H1 (cell line): ENCODE results near the gene HFM1. TPM values are rescaled to one million over a fixed set of nuclear protein-coding genes. Genes with fewer than 3 reads are reported as not detected.
"Not testable (repeated sequence)": the region's sequence is repeated elsewhere in the genome, so short reads cannot be mapped to it uniquely, and the experiment has no call there.

ENCODE experiments used
- CTCF ChIA-PET: fragments of 300-600 bp; sonication (Branson Sonifier 250); formaldehyde crosslinking; loops from one replicate; lab custom pipeline; 2021; ENCODE audit not compliant: partially characterized antibody; lab: Charles Lee
- POLR2A ChIA-PET: fragments of 300-600 bp; sonication (Branson Sonifier 250); formaldehyde crosslinking; loops from one replicate; lab custom pipeline; 2021; ENCODE audit warnings: inconsistent platforms; ENCODE audit not compliant: partially characterized antibody; lab: Charles Lee
- DNase-seq, 2 experiments: peaks; one replicate each; pipeline versions ENCODE4 v3.0.0 to v3.0.0-alpha.2; 2010 to 2022; ENCODE audit warnings: low spot score in 2 of 2, low read depth in 1 of 2, mixed read lengths in 1 of 2
- FAIRE-seq: peaks from 2 replicates; lab custom pipeline; 2011; peaks lifted over from hg19 to GRCh38; lab: Jason Lieb, UNC
- H2AFZ ChIP-seq: 2 replicates; pipeline ENCODE4 v1.8.1; 2012; ENCODE audit warnings: low read length, inconsistent platforms
- H2AK5ac ChIP-seq: 2 replicates; pipeline ENCODE4 v1.6.1; 2013; ENCODE audit warnings: low read depth, low read length
- H2BK120ac ChIP-seq: replicated peaks from 2 replicates; pipeline ENCODE3; 2013; ENCODE audit warnings: low read depth, low read length, inconsistent platforms
- H2BK12ac ChIP-seq: 2 replicates; pipeline ENCODE4 v1.6.1; 2013; ENCODE audit warnings: low read depth, low read length
- H2BK15ac ChIP-seq: 2 replicates; pipeline ENCODE4 v1.6.1; 2013; ENCODE audit warnings: low read length
- H2BK20ac ChIP-seq: 2 replicates; pipeline ENCODE4 v1.6.1; 2013; ENCODE audit warnings: low read length
- H2BK5ac ChIP-seq: 2 replicates; pipeline ENCODE4 v1.6.1; 2013; ENCODE audit warnings: low read depth, low read length
- H3K14ac ChIP-seq: 2 replicates; pipeline ENCODE4 v1.6.1; 2013; ENCODE audit warnings: inconsistent platforms; ENCODE audit not compliant: insufficient read length
- H3K18ac ChIP-seq: 2 replicates; pipeline ENCODE4 v1.6.1; 2013; ENCODE audit warnings: low read length; ENCODE audit errors: extremely low read depth
- H3K23ac ChIP-seq: 2 replicates; pipeline ENCODE4 v1.6.1; 2013; ENCODE audit warnings: inconsistent platforms; ENCODE audit not compliant: insufficient read length
- H3K23me2 ChIP-seq: 2 replicates; pipeline ENCODE4 v1.6.1; 2013; ENCODE audit warnings: low read depth, low read length
- H3K27ac ChIP-seq: 2 replicates; pipeline ENCODE4 v1.6.1; 2011; ENCODE audit warnings: low read depth, low read length, inconsistent platforms
- H3K27me3 ChIP-seq, 4 experiments: replicated peaks in 1 of 4; 1 replicate in 1 of 4; 2 replicates in 3 of 4; pipeline versions ENCODE4 v1.6.1 to v1.8.1; 2011 to 2013; ENCODE audit warnings: low read length in 3 of 4, mild to moderate bottlenecking in 3 of 4, inconsistent platforms in 2 of 4, mixed read lengths in 2 of 4, moderate library complexity in 1 of 4; ENCODE audit not compliant: control insufficient read depth in 3 of 4, insufficient read depth in 3 of 4; ENCODE audit errors: extremely low read depth in 1 of 4
- H3K36me3 ChIP-seq, 4 experiments: 2 replicates each; pipeline versions ENCODE4 v1.6.1 to v1.8.1; 2011 to 2013; ENCODE audit warnings: mild to moderate bottlenecking in 4 of 4, low read length in 3 of 4, moderate library complexity in 2 of 4, control low read depth in 1 of 4, inconsistent platforms in 1 of 4; ENCODE audit not compliant: insufficient read depth in 4 of 4, control insufficient read depth in 2 of 4
- H3K4ac ChIP-seq: replicated peaks from 2 replicates; pipeline ENCODE3; 2013; ENCODE audit warnings: low read length, low read depth, mixed read lengths, inconsistent platforms; ENCODE audit not compliant: insufficient read length
- H3K4me1 ChIP-seq, 4 experiments: replicated peaks in 1 of 4; 1 replicate in 1 of 4; 2 replicates in 3 of 4; pipeline versions ENCODE4 v1.6.1 to v1.8.1; 2011 to 2013; ENCODE audit warnings: low read length in 3 of 4, inconsistent platforms in 2 of 4, mixed read lengths in 1 of 4; ENCODE audit not compliant: insufficient read depth in 4 of 4, control insufficient read depth in 3 of 4
- H3K4me2 ChIP-seq, 2 experiments: 2 replicates each; pipeline versions ENCODE4 v1.6.1 to v1.8.1; 2011 to 2013; ENCODE audit warnings: low read depth in 2 of 2, low read length in 2 of 2, control low read depth in 1 of 2, inconsistent platforms in 1 of 2, mild to moderate bottlenecking in 1 of 2; ENCODE audit not compliant: insufficient read depth in 1 of 2
- H3K4me3 ChIP-seq, 4 experiments: fragments of 200-600, 300-600 bp in 1 of 4; sonication (generic), shearing (Covaris generic), sonication (Bioruptor Twin) in 1 of 4; 2 replicates each; pipeline versions ENCODE4 v1.5.1 to v1.8.1; 2011 to 2016; ENCODE audit warnings: low read length in 4 of 4, low read depth in 3 of 4, control low read depth in 2 of 4, inconsistent platforms in 2 of 4, mild to moderate bottlenecking in 2 of 4, mixed read lengths in 1 of 4, moderate library complexity in 1 of 4; ENCODE audit not compliant: insufficient read depth in 2 of 4; ENCODE audit errors: extremely low read depth in 1 of 4
- H3K56ac ChIP-seq: replicated peaks from 2 replicates; pipeline ENCODE3; 2013; ENCODE audit warnings: low read depth, mild to moderate bottlenecking, mixed read lengths, low read length, inconsistent platforms; ENCODE audit not compliant: insufficient read length
- H3K79me1 ChIP-seq: 2 replicates; pipeline ENCODE4 v1.6.1; 2013; ENCODE audit warnings: low read depth, low read length, control low read depth
- H3K79me2 ChIP-seq, 2 experiments: 2 replicates each; pipeline versions ENCODE4 v1.6.1 to v1.8.1; 2012 to 2013; ENCODE audit warnings: low read length in 2 of 2, mild to moderate bottlenecking in 2 of 2, inconsistent platforms in 1 of 2; ENCODE audit not compliant: insufficient read depth in 2 of 2, control insufficient read depth in 1 of 2
- H3K9ac ChIP-seq, 4 experiments: replicated peaks in 1 of 4; 1 replicate in 1 of 4; 2 replicates in 3 of 4; pipeline versions ENCODE4 v1.6.1 to v1.8.1; 2011 to 2013; ENCODE audit warnings: low read depth in 3 of 4, low read length in 3 of 4, control low read depth in 2 of 4, mild to moderate bottlenecking in 2 of 4, moderate library complexity in 2 of 4, inconsistent platforms in 1 of 4; ENCODE audit errors: extremely low read depth in 1 of 4
- H3K9me3 ChIP-seq, 2 experiments: 2 replicates each; pipeline versions ENCODE4 v1.6.1 to v1.8.1; 2012 to 2013; ENCODE audit warnings: mild to moderate bottlenecking in 2 of 2, moderate library complexity in 2 of 2, control low read depth in 1 of 2, inconsistent platforms in 1 of 2, low read depth in 1 of 2, low read length in 1 of 2, mixed read lengths in 1 of 2; ENCODE audit not compliant: insufficient read depth in 2 of 2
- H4K20me1 ChIP-seq, 2 experiments: replicated peaks in 1 of 2; 2 replicates each; pipeline versions ENCODE3 to v1.8.1; 2011 to 2013; ENCODE audit warnings: inconsistent platforms in 2 of 2, low read length in 2 of 2, mild to moderate bottlenecking in 1 of 2; ENCODE audit not compliant: insufficient read depth in 2 of 2, control insufficient read depth in 1 of 2
- H4K5ac ChIP-seq: 2 replicates; pipeline ENCODE4 v1.6.1; 2013; ENCODE audit warnings: low read length, low read depth, mixed read lengths, inconsistent platforms; ENCODE audit not compliant: insufficient read length
- H4K8ac ChIP-seq: 2 replicates; pipeline ENCODE4 v1.8.0; 2013; ENCODE audit warnings: mild to moderate bottlenecking, moderate library complexity, low read length, inconsistent platforms; ENCODE audit not compliant: insufficient read depth; ENCODE audit errors: extremely low read depth
- H4K91ac ChIP-seq: replicated peaks from 2 replicates; pipeline ENCODE3; 2013; ENCODE audit warnings: low read length, mixed read lengths, inconsistent platforms; ENCODE audit not compliant: insufficient read length
- WGBS, 2 experiments: shearing (Covaris generic) in 1 of 2; methylation state at CpG; one replicate each; pipeline versions ENCODE4 v1.1.6 to v1.1.7; 2013 to 2015; ENCODE audit warnings: low lambda C conversion rate in 2 of 2, mixed read lengths in 2 of 2, inconsistent platforms in 1 of 2, low coverage in 1 of 2, missing lambda C conversion rate in 1 of 2; ENCODE audit not compliant: insufficient replicate concordance in 2 of 2, insufficient coverage in 1 of 2, insufficient read length in 1 of 2; ENCODE audit errors: extremely low coverage in 1 of 2, missing lambda C conversion rate in 1 of 2; 5-methylcytosine and 5-hydroxymethylcytosine counted together
- polyA plus RNA-seq, 7 experiments: library from polyadenylated mRNA; depleted of rRNA in 3 of 7; stranded (reverse) in 5 of 7; unstranded in 2 of 7; fragments of >200 nt in 5 of 7; fragments of 200-250 nt in 2 of 7; gene quantifications; 1 replicate in 5 of 7; 2 replicates in 1 of 7; 4 replicates in 1 of 7; pipeline versions ENCODE4 v1.2.1 to v1.2.3, GENCODE V29; 2011 to 2013; ENCODE audit warnings: missing spikeins in 2 of 7, mixed read lengths in 2 of 7
- total RNA-seq: library from RNA; stranded (reverse); fragmentation: NEBNext Ultra II Directional; extraction: Animal tissue kit (Norgen Biotek cat#: 25700); gene quantifications from 2 replicates; pipeline ENCODE4 v1.2.1, GENCODE V29; 2021

The HFM1 gene
- total and polyA plus RNA-seq, 2 of the 8 experiments (the other 6 are each of a cell fraction or from before 2014, with no cell fraction given), result 0.23 to 1.2 TPM

GRCh38 chr1:91447782-91448181 lies 43.1 kb upstream of the HFM1 start:
- H4K5ac ChIP-seq, H4K91ac ChIP-seq, H2BK20ac ChIP-seq, H3K27ac ChIP-seq, DNase-seq, H3K23me2 ChIP-seq, H3K4ac ChIP-seq, H2AFZ ChIP-seq, H3K18ac ChIP-seq, H3K4me3 ChIP-seq, H3K23ac ChIP-seq, H3K56ac ChIP-seq, H3K9me3 ChIP-seq, H2BK15ac ChIP-seq, H3K4me1 ChIP-seq, H3K14ac ChIP-seq, CTCF ChIA-PET, H3K9ac ChIP-seq, FAIRE-seq, H2AK5ac ChIP-seq, H3K36me3 ChIP-seq, H2BK120ac ChIP-seq, H3K27me3 ChIP-seq, H2BK12ac ChIP-seq, H2BK5ac ChIP-seq, H3K4me2 ChIP-seq, H4K20me1 ChIP-seq, H3K79me1 ChIP-seq, H4K8ac ChIP-seq, POLR2A ChIA-PET, H3K79me2 ChIP-seq: not testable (repeated sequence)
- WGBS, 2 experiments, result 94% methylated on average over 2 of the region's 2 CpGs; no CpG with 5 or more reads in 1 of the 2 experiments

GRCh38 chr1:91441980-91442379 lies 37.3 kb upstream of the HFM1 start:
- H3K4ac ChIP-seq, H3K27me3 ChIP-seq, POLR2A ChIA-PET, H3K56ac ChIP-seq, H3K36me3 ChIP-seq, H3K4me1 ChIP-seq, H2BK12ac ChIP-seq, H3K27ac ChIP-seq, H4K5ac ChIP-seq, H3K9ac ChIP-seq, H2BK5ac ChIP-seq, H3K23ac ChIP-seq, FAIRE-seq, H4K8ac ChIP-seq, H2AK5ac ChIP-seq, H2AFZ ChIP-seq, H3K14ac ChIP-seq, H2BK15ac ChIP-seq, H2BK120ac ChIP-seq, H3K79me2 ChIP-seq, H3K4me3 ChIP-seq, H3K4me2 ChIP-seq, H3K18ac ChIP-seq, H3K23me2 ChIP-seq, DNase-seq, H2BK20ac ChIP-seq, H3K79me1 ChIP-seq, H4K91ac ChIP-seq, H4K20me1 ChIP-seq: not testable (repeated sequence)
- 92% methylated on average over 5 of the region's 5 CpGs; no CpG with 5 or more reads in 1 of the 2 experiments for WGBS, 2 experiments
- CTCF ChIA-PET, result interaction anchor here (1.0 kb wide), 1 partner anchor 21 kb away, joined by 3 read pairs; no protein-coding TSS in a partner anchor
- peaks cover 9 to 14% of the 10 kb centered on the region in 2 experiments; a peak in 3 of 4 replicates for H3K9me3 ChIP-seq
